ELF-1 (cell line): ENCODE data around the gene CEBPZOS.
"Not testable (repeated sequence)": the region's sequence is repeated elsewhere in the genome, so short reads cannot be mapped to it uniquely, and the experiment has no call there.

ENCODE experiments used
- DNase-seq: peaks from one replicate; pipeline ENCODE4 v3.0.0-alpha.2; 2016; ENCODE audit warnings: low read depth, low spot score

CEBPZOS gene

DNA sequence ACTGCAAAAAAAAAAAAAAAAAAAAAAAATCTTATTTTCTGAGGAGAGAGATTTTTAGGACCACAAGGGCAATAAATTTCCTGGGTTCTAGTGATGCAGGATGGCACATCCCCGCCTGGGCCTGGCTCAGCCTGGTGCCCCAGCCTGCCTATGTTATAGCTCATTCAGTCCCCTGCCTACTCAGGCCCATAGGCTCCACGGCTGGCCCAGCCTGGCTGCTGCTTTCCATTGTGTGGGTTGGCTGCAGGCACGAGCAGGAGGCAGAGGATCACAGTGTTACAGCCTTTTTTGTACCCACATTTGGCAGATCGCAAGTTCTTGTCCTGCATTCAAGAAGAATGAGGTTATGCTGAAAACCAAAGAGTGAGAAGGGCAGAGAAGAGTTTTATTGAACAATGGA lies 5.0 kb upstream of the CEBPZOS start:
- DNase-seq = peak; percentile 17

DNA sequence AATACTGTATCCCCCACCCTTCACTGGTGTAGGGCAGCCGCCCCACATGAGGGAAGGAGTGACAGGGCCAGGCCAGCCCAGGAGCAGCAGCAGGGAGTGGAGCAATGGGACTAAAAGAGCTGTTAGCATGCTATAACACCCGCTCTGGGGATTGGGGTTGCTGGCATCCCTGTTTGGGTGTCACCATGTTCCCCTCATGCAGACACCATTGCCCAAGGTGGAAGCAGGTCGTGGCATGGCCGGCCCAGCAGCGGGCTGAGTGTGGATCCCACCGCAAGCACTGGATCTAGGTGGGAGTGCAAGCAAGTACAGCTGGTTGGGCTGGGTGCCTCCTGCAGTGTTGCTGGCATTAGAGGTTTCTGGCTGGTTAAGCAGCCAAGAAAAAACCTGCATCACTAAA lies 4.5 kb upstream of the CEBPZOS start:
- peak; percentile 35 for DNase-seq

DNA sequence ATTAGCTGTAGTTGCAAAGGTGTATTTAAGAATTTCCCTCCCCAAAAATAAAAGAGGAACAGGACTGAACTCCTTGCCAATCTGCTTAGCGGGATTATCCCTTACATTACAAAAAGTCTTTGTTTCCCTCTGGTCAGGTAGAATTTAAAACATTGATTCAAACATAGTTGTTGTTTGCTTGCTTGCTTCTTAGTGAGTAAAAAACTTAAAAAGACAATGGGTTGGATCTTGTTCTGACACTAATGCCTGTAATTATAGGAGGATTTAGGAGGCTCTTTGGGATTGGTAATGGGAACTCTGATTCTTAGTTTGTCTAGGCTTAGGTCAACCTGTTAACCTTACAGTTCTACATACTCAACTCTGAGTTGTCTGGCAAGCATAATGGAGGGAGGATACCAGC lies 3.7 kb upstream of the CEBPZOS start:
- no peak for DNase-seq

DNA sequence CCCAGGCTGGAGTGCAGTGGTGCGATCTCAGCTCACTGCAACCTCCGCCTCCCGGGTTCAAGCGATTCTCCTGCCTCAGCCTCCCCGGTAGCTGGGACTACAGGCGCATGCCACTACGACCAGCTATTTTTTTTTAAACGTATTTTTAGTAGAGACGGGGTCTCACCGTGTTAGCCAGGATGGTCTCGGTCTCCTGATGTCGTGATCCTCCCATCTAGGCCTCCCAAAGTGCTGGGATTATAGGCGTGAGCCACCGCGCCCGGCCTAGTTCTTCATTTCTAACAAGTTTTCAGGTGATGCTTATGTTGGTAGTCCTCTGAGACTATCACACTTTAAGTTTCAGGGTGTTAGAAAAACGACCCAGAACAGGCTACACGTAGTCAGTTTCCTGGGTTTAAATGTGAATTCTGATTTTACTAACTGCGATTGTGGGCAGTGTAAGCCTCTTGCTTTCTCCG lies 405 bp upstream of the CEBPZOS start:
- DNase-seq = not testable (repeated sequence)

DNA sequence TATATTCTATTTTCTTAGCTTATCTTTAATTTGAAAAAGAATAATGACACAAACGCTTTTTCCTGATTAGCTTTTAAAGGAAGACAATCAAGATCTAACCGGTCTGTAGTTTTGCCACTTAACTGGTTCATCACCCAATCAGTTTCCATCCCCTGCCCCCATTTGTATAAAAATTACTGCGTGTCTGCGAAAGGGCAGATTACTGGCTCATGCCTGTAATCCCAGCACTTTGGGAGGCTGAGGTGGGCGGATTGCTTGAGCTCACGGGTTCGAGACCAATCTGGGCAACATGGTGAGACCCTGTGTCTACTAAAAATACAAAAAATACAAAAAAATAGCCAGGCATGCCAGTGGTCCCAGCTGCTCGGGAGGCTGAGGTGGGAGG lies 2.4 kb downstream of the CEBPZOS start:
- no peak for DNase-seq

DNA sequence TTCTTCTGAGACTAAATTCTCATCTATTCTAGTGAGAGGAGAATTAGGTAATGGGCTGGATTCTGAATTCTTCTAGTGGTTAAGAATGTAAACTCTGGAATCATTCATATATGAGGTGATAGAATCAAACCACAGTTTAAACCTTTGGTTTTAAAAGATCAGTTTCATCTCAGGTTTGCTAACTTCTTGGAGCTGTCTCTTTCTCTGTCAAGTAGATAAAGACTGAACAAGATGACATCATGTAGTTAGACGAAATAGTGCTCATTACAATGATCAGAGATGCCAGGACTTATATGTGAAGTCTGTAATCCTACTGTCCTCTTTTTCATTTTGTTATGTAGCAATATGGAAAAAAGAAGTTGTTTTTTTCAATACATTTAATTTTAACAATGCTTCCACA lies 4.9 kb downstream of the CEBPZOS start:
- DNase-seq = no peak

DNA sequence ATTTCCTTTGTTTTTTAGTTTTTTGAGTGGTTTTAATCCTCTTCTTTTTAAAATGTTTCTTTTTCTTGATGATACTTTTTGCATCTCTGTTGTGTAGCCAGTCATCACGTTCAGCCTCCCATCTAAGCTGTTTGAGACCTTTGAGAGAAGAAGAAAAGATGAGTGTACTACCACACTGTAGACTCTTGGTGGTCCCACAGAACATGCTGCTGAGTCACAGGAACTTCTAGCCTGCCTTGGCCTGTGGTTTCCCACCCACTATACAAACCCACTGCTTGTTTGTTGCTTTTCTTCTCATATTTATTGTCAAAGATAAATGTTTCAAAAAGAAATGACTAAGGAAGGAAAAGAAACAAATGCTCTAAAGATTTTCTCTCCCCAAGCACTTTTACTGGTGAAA lies 5.5 kb downstream of the CEBPZOS start:
- no peak for DNase-seq

DNA sequence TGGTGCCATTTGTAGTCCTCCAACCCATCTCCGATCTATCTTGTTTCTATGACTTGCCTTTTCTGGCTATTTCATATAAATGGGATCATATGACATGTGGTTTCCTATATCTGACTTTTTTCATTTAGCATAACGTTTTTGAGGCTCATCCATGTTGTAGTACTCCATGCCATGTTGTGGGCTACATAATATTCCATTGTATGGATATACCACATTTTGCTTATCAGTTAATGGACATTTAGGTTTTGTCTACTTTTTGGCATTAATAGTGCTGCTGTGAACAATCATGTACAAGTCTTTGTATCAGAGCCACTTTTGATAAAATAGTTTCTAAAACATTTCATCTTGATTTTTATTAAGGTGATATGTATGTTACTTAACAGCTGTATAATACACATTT lies 7.4 kb downstream of the CEBPZOS start:
- no peak for DNase-seq

DNA sequence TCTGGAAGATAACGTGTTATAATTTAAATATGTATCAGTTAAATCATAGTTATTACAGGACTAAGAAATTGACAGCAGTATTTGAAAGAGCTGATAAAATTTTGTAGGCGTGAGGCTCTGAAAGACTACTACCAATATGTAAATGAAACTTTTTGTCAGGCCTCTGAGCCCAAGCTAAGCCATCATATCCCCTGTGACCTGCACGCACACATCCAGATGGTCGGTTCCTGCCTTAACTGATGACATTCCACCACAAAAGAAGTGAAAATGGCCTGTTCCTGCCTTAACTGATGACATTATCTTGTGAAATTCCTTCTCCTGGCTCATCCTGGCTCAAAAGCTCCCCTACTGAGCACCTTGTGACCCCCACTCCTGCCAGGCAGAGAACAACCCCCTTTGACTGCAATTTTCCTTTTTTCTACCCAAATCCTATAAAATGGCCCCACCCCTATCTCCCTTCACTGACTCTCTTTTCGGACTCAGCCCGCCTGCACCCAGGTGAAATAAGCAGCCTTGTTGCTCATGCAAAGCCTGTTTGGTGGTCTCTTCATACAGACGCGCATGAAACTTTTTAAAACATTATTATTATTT lies 8.9 kb downstream of the CEBPZOS start:
- peak; percentile 48 for DNase-seq

DNA sequence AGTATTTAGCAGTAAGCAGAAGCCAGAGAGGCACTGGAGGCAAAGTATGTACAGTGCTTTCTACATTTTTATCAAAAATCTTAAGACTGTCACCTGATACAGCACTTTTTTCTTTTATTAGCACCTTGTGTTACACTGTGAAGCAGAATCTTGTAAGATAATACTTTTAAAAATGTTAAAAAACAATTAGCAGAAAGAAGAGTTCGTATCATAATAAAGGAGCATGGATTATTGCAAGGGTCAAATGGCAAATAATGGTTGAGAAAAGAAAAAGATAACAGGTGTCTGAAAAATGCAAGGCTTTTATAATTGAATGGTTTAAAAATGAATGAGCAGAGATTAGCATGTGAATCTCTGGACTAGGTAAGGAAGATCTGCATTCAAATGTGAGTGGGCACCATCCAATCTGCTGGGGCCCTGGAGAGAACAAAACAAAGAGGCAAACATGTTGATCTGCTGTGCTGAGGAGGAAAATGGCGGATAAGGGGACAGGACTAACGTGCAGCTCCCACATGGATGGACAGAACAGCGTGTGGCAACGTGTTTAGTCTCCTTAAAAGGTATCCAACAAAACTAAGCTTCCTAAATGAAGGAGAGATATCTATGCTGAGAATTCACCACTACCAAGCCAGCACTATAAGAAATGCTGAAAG lies 9.5 kb downstream of the CEBPZOS start:
- DNase-seq = peak; percentile 42

DNA sequence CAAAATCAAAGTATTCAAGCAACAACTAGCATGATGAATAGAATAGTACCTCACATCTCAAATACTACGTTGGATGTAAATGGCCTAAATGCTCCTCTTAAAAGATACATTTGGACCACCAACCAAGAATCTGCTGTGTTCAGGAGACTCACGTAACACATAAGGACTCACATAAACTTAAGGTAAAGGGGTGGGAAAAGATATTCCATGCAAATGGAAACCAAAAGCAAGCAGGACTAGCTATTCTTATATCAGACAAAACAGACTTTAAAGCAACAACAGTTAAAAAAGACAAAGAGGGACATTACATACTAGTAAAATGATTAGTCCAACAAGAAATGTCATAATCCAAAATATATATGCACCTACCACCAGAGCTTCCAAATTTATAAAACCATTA lies 10.5 kb downstream of the CEBPZOS start:
- not testable (repeated sequence) for DNase-seq

DNA sequence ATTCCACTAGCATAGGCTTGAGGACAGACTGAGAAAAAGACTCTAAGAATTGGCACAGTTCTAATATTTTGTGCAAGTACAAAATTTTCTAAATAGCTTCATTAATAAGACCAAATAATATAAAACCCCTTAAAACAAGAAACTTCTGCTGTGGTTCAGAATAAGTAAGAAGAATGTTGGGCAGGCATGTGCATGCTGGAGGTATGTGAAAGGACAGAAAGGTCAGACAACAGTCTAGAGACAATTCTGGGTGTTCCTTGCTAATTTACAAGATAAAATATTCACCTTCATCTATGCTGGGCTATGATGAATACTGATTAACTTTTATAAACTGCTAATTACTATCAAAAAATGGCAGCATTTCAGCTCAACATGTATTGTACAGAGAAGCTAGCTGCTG lies 14.9 kb downstream of the CEBPZOS start:
- DNase-seq = no peak

DNA sequence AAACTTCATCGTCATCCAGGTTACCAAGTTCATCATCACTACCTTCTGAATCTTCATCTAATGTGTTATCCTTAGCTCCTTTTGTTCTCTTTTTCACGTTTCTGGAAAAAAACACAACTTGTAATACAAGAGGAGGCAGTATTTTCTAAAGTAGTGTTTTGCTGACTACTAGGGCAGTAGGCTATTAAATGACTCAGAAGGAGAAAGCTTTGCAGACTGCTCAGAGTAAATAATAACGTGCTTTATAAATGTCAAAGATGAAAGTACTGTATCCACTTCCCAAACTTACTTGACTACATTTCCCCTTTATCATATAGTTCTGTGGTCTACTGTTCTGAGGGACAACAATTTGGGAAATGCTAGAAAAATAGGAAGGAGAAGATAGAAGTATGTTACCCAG lies 15.6 kb downstream of the CEBPZOS start:
- no peak for DNase-seq

DNA sequence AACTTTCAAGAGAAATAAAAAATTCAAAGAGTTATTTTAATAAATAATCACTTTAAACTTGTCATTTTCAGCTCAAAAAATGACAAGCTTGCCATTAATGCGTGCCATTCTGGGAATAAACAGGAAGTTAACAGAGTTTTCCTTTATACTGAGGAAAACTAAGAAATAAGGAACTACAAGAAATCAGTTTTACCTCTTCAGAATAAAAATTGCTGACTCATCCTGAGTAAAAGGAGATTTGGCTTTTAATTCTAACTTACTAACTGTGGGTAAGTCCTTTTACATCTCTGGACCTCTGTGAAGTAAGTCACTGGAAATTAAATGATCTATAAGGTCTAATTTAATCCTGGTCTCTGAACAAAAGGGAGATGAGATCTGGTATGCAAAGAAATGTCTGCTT lies 19.0 kb downstream of the CEBPZOS start:
- no peak for DNase-seq

DNA sequence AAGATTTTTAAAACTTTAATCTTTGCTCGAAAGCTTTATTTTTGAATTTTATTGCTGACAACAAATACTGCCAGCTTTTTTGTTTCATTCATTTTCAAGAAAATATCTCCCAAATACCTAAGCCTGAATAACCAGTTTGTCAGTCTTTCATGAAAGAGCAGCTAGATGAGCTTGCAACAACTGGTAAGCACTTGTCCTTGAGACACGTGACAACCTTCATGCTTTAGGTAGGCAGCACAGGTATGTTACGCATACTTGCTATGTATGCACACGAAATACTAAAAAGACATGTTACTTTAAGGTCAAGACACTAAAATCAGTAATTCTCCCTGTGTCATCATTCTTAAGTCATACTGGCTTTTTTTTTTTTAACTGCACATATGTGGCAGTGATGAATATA lies 22.8 kb downstream of the CEBPZOS start:
- no peak for DNase-seq

DNA sequence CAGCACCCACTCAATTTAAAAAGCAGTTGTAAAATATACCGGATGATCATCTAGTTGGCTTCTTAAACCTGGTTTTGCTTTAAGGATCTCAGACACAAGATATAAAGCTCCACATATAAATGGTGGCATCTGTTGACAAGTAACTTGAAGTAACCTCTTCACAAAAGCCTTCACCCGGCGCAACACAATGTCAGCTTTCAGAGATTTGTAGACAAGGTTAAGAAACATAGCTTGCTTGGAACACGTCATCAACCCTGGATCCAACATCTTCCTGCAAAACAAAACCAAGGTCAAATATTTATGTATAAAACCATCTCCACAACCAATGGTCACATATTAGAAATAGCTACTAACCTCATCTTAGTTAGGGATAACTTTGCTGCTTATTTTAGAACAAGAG lies 26.8 kb downstream of the CEBPZOS start:
- DNase-seq = no peak

DNA sequence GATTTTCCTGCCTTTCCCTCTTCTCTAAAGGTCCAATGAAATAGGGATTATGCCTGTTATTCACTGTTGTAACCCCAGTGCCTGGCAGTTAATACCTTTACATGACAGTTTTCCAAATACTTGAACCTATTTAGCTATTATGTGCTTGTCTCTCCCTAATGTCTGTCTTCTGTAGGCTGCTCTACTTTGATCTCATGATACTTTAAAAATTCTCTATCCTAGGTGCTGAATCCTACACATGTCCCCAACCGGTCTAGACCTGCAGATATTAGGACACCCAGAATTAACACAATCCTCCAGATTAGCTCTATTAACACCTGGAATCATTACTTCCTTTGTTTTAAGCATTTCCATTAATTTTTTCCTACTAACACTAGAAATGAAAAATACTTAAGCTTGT lies 27.8 kb downstream of the CEBPZOS start:
- DNase-seq = no peak

DNA sequence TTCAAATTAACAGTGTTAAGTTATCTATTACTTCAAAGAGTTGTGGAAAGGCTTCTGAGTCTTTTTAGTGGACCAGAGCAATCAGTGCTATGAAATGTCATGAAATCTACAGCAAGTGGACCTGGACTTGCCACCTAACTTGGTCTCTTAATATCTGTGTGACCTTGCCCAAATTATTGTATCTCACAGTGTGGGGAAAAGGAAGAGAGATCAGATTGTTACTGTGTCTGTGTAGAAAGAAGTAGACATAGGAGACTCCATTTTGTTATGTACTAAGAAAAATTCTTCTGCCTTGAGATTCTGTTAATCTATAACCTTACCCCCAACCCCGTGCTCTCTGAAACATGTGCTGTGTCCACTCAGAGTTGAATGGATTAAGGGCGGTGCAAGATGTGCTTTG lies 28.8 kb downstream of the CEBPZOS start:
- DNase-seq = not testable (repeated sequence)

DNA sequence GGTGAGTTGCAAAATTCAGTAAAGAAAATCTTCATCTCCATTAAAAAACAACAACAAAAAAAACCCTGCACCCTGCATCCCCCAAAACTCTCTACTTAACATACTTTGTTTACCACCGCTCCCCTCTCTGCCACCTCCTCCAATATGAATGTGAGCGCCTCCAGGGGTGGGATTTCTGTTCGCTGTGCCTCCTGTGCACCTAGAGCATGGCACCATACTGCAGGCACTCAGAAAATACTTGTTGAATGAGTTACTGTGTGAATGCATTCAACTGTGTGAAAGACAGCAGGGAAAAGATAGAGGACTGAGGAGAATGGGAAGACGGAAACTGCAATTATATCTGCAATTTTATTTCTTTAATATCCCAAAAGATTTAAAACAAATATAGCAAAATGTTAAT lies 30.6 kb downstream of the CEBPZOS start:
- peak; percentile 32 for DNase-seq

DNA sequence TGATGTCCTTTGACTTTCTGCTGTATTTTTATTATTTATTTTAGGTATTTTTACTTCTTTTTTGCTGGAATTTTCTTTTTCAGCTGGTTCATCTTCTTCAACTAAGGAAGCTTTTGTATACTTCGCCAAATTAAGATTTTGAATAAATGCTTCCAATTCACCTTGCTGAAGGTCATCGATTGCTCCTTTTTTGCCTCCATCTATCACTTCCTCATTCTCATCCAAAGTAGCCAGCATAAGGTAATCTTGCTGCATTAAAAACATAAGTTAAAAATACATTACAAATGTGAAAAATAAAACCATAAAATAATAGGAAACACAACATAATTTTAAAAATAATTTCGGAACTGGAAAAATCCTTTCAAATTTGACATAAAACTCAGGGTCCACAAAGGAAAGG lies 32.5 kb downstream of the CEBPZOS start:
- DNase-seq = no peak

DNA sequence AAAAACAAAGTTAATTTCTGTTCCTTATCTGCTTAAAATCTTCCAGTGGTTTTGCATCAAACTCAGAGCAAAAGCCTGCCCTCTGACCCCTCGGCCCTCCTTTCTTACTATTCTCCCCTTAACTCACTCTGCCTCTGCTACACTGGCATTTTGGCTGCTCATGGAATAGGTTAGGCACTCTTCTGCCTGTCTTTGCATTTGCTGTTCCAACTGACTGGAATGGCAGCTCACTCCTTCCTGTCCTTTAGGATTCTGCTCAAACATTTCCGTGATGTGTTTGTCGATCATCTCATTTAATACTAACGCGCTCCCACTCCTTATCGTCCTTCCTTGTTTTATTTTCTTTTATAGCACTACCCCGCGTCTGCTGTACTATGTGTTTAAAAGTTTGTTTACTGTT lies 34.3 kb downstream of the CEBPZOS start:
- peak; percentile 20 for DNase-seq

DNA sequence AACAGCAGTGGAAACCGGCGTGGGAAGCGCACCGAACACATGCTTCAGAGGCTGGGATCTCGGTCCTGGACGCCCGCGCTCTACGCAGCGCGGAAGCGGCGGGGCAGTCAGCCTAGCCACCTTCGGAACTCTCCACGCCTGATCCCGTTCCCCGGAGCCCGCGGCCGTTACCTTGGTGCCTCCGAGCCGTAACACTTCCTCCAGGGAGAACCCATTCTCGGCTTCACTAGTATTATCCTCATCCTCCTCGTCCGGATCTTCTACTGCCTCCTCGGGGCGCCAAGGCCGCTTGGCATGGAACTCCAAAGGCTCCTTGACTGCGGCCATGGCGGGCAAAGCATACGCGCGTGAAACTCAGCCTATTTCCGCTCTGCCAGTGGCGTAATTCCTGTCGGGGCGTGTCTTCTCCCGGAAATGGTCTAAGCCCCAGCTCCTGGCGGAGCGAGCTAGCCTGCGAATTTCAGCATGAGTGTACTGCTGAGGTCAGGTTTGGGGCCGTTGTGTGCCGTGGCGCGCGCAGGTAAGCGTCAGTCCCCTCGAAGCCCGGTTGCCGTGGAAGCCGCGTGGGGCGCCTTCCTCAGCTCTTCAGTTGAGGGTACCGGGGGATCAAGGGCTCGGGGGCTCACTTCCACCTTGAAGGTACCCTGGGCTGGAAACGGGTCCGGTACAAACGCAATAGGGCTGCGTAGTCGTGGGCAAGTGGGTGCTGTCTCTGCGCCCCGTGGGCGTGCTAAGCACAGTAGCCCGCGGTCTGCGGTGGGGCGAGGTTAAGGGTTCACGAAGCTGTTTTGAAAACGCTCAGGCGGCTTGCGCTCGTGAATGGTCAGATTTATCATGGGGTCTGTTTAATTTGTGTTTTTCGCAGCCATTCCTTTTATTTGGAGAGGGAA lies 35.2 kb downstream of the CEBPZOS start, which contains the start of the genes CEBPZ and NDUFAF7:
Gene CEBPZ (minus strand): TSS at position 356 of the 890 bp plus-strand sequence. CDS start 29 bp downstream, at position 327.
Gene NDUFAF7 (plus strand): TSS at position 418 of the 890 bp plus-strand sequence. CDS start 48 bp downstream, at position 466.
- peak; percentile 87 for DNase-seq
